ENCODE results near the gene ZYG11B. TPM values are rescaled to one million over a fixed set of nuclear protein-coding genes. Genes with fewer than 3 reads are reported as not detected.

The ZYG11B gene
- total and polyA plus RNA-seq, 2 of the 13 experiments (the other 11 are each of a cell fraction or from before 2014, with no cell fraction given): 6.9 to 17.9 TPM

DNA sequence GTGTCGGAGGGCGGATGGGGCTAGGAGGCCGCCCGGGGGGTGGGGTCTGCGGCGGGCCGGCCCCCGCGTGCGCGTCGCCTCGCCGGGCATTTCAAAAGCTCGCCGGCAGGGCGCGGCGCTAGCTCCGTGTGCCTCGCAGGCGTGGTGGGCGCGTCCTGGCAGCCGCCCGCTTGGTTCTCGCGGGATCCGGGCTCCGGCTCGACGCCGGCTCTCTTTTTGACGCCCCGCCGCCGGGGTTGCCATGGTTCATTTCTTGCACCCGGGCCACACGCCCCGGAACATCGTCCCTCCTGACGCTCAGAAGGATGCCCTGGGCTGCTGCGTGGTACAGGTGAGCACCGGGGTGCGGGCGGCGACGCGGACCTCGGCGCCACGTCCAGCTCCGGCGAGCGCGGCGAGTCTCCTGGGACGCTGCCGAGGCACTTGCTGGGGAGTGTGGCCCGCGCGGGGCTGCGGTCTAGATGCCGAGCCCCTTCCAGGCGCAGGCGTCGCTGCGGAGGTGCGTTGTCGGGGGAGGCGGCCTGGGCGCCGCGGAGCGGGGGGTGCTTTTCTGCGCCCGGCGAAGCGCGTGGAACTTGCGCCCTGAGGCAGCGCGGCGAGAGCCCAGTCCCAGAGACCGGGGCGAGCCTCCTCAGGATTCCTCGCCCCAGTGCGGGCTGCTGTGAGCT is 116.5 kb downstream of the ZYG11B start, which contains the start of gene ZYG11A (continued):
- TF ChIP-seq, protein P1, sequence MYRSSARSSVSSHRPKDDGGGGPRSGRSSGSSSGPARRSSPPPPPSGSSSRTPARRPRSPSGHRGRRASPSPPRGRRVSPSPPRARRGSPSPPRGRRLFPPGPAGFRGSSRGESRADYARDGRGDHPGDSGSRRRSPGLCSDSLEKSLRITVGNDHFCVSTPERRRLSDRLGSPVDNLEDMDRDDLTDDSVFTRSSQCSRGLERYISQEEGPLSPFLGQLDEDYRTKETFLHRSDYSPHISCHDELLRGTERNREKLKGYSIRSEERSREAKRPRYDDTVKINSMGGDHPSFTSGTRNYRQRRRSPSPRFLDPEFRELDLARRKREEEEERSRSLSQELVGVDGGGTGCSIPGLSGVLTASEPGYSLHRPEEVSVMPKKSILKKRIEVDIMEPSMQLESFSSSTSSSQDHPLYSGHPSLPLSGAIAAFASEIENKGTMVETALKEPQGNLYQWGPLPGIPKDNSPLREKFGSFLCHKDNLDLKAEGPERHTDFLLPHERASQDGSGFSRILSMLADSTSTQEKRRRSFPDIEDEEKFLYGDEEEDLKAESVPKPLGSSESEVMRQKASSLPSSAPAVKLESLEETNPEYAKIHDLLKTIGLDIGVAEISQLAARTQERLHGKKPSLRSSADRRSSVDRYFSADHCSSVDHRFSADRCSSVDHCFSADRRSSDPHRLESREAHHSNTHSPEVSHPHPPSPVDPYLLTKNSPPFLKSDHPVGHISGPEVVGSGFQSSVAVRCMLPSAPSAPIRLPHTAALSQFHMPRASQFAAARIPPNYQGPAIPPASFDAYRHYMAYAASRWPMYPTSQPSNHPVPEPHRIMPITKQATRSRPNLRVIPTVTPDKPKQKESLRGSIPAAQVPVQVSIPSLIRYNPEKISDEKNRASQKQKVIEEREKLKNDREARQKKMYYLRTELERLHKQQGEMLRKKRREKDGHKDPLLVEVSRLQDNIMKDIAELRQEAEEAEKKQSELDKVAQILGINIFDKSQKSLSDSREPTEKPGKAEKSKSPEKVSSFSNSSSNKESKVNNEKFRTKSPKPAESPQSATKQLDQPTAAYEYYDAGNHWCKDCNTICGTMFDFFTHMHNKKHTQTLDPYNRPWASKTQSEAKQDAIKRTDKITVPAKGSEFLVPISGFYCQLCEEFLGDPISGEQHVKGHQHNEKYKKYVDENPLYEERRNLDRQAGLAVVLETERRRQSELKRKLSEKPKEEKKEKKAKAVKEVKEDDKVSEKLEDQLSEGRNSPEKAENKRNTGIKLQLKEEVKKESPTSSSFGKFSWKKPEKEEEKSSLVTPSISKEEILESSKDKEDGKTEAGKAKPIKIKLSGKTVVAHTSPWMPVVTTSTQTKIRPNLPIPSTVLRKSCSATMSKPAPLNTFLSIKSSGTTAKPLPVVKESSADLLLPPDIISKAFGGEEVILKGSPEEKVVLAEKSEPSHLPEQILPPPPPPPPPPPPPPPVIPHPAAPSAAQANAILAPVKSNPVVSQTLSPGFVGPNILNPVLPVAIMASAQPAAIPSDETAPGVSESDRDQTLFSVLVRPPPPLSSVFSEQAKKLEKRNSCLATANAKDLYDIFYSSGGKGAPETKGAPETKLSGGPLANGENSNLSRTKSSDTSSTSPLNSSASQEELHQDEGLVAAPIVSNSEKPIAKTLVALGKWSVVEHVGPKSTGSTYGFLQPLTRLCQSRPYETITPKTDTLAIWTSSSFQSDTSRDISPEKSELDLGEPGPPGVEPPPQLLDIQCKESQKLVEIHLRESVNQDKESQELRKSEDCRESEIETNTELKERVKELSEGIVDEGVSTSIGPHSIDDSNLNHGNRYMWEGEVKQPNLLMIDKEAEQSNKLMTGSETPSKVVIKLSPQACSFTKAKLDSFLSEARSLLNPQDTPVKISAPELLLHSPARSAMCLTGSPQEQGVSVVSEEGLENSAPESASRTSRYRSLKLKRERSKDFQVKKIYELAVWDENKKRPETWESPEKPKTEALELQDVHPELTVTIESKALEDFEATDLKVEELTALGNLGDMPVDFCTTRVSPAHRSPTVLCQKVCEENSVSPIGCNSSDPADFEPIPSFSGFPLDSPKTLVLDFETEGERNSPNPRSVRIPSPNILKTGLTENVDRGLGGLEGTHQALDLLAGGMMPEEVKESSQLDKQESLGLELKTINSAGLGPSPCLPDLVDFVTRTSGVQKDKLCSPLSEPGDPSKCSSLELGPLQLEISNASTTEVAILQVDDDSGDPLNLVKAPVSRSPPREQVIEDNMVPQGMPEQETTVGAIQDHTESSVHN (CRISPR knock-in tag; IDR thresholded peaks at IDR 0.05): no peak
- TF ChIP-seq SP1 (IDR thresholded peaks at IDR 0.05) (no peak), SP1 (CRISPR knock-in tag; IDR thresholded peaks at IDR 0.05) (0 out of 2 replicates have a peak, but pooled peaks have one; percentile 57), POGZ (CRISPR knock-in tag; IDR thresholded peaks at IDR 0.05) (no peak)
- TF ChIP-seq, protein P2, sequence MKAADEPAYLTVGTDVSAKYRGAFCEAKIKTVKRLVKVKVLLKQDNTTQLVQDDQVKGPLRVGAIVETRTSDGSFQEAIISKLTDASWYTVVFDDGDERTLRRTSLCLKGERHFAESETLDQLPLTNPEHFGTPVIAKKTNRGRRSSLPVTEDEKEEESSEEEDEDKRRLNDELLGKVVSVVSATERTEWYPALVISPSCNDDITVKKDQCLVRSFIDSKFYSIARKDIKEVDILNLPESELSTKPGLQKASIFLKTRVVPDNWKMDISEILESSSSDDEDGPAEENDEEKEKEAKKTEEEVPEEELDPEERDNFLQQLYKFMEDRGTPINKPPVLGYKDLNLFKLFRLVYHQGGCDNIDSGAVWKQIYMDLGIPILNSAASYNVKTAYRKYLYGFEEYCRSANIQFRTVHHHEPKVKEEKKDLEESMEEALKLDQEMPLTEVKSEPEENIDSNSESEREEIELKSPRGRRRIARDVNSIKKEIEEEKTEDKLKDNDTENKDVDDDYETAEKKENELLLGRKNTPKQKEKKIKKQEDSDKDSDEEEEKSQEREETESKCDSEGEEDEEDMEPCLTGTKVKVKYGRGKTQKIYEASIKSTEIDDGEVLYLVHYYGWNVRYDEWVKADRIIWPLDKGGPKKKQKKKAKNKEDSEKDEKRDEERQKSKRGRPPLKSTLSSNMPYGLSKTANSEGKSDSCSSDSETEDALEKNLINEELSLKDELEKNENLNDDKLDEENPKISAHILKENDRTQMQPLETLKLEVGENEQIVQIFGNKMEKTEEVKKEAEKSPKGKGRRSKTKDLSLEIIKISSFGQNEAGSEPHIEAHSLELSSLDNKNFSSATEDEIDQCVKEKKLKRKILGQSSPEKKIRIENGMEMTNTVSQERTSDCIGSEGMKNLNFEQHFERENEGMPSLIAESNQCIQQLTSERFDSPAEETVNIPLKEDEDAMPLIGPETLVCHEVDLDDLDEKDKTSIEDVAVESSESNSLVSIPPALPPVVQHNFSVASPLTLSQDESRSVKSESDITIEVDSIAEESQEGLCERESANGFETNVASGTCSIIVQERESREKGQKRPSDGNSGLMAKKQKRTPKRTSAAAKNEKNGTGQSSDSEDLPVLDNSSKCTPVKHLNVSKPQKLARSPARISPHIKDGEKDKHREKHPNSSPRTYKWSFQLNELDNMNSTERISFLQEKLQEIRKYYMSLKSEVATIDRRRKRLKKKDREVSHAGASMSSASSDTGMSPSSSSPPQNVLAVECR (CRISPR knock-in tag; IDR thresholded peaks at IDR 0.05; ENCODE audit: borderline replicate concordance): 0 out of 2 replicates have a peak, but pooled peaks have one; percentile 38
- TF ChIP-seq, protein P3, sequence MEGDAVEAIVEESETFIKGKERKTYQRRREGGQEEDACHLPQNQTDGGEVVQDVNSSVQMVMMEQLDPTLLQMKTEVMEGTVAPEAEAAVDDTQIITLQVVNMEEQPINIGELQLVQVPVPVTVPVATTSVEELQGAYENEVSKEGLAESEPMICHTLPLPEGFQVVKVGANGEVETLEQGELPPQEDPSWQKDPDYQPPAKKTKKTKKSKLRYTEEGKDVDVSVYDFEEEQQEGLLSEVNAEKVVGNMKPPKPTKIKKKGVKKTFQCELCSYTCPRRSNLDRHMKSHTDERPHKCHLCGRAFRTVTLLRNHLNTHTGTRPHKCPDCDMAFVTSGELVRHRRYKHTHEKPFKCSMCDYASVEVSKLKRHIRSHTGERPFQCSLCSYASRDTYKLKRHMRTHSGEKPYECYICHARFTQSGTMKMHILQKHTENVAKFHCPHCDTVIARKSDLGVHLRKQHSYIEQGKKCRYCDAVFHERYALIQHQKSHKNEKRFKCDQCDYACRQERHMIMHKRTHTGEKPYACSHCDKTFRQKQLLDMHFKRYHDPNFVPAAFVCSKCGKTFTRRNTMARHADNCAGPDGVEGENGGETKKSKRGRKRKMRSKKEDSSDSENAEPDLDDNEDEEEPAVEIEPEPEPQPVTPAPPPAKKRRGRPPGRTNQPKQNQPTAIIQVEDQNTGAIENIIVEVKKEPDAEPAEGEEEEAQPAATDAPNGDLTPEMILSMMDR (CRISPR knock-in tag; IDR thresholded peaks at IDR 0.05): peak; percentile 1; the same call in 1 of the 2 replicates
- TF ChIP-seq, protein P4, sequence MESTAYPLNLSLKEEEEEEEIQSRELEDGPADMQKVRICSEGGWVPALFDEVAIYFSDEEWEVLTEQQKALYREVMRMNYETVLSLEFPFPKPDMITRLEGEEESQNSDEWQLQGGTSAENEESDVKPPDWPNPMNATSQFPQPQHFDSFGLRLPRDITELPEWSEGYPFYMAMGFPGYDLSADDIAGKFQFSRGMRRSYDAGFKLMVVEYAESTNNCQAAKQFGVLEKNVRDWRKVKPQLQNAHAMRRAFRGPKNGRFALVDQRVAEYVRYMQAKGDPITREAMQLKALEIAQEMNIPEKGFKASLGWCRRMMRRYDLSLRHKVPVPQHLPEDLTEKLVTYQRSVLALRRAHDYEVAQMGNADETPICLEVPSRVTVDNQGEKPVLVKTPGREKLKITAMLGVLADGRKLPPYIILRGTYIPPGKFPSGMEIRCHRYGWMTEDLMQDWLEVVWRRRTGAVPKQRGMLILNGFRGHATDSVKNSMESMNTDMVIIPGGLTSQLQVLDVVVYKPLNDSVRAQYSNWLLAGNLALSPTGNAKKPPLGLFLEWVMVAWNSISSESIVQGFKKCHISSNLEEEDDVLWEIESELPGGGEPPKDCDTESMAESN (CRISPR knock-in tag; conservative IDR thresholded peaks at IDR 0.05): 0 out of 2 replicates have a peak, but pooled peaks have one; percentile 38
- TF ChIP-seq, protein P5, sequence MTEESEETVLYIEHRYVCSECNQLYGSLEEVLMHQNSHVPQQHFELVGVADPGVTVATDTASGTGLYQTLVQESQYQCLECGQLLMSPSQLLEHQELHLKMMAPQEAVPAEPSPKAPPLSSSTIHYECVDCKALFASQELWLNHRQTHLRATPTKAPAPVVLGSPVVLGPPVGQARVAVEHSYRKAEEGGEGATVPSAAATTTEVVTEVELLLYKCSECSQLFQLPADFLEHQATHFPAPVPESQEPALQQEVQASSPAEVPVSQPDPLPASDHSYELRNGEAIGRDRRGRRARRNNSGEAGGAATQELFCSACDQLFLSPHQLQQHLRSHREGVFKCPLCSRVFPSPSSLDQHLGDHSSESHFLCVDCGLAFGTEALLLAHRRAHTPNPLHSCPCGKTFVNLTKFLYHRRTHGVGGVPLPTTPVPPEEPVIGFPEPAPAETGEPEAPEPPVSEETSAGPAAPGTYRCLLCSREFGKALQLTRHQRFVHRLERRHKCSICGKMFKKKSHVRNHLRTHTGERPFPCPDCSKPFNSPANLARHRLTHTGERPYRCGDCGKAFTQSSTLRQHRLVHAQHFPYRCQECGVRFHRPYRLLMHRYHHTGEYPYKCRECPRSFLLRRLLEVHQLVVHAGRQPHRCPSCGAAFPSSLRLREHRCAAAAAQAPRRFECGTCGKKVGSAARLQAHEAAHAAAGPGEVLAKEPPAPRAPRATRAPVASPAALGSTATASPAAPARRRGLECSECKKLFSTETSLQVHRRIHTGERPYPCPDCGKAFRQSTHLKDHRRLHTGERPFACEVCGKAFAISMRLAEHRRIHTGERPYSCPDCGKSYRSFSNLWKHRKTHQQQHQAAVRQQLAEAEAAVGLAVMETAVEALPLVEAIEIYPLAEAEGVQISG (CRISPR knock-in tag; IDR thresholded peaks at IDR 0.05): 0 out of 2 replicates have a peak, but pooled peaks have one; percentile 20

Measured in HepG2 (cell line).